GM12878 (cell line): Measurements from ENCODE around the gene FDXR. TPM values are rescaled to one million over a fixed set of nuclear protein-coding genes. Genes with fewer than 3 reads are reported as not detected.
"Not testable (repeated sequence)": the region's sequence is repeated elsewhere in the genome, so short reads cannot be mapped to it uniquely, and the experiment has no call there.

Experiments
- ATAC-seq: fragments of 200-7000 bp; cut with Tn5 transposase; 3 replicates; pipeline ENCODE4 v1.9.1; 2020; ENCODE audit warnings: mild to moderate bottlenecking, moderate library complexity
- BruUV-seq: library from RNA; stranded (reverse); fragments of 400-500 nt; replicated peaks from 2 replicates; lab custom pipeline; 2021; lab: Mats Ljungman, UMichigan
- CTCF ChIA-PET: fragments of 300-600 bp; sonication (Branson Sonifier 250); formaldehyde crosslinking; extraction: SDS; loops from one replicate; lab custom pipeline; 2021; ENCODE audit warnings: inconsistent platforms; lab: Yijun Ruan, JAX
- POLR2A ChIA-PET: fragments of 350-600 bp; formaldehyde crosslinking; extraction: SDS; loops from one replicate; lab custom pipeline; 2021; ENCODE audit warnings: inconsistent platforms; lab: Charles Lee
- RAD21 ChIA-PET: fragments of 300-600 bp; sonication (Branson Sonifier 250); formaldehyde crosslinking; loops from one replicate; lab custom pipeline; 2023; ENCODE audit warnings: antibody characterized with exemption; ENCODE audit not compliant: unreplicated experiment; lab: Charles Lee
- SMC1A ChIA-PET: fragments of 300-600 bp; sonication (Branson Sonifier 250); formaldehyde crosslinking; loops from one replicate; lab custom pipeline; 2023; ENCODE audit not compliant: unreplicated experiment, uncharacterized antibody; lab: Charles Lee
- DNase-seq: peaks from one replicate; pipeline ENCODE4 v3.0.0-alpha.2; 2011; ENCODE audit warnings: low read depth, low spot score
- FAIRE-seq: peaks from 3 replicates; lab custom pipeline; 2011; peaks lifted over from hg19 to GRCh38; lab: Jason Lieb, UNC
- H2AFZ ChIP-seq: 2 replicates; pipeline ENCODE4 v1.6.0; 2011; ENCODE audit warnings: low read depth, low read length, control low read depth; ENCODE audit not compliant: control insufficient read depth
- H3K27ac ChIP-seq: 2 replicates; pipeline ENCODE4 v1.5.1; 2011; ENCODE audit warnings: control low read depth; ENCODE audit not compliant: control insufficient read depth, insufficient read depth
- H3K27me3 ChIP-seq, 2 experiments: replicated peaks in 1 of 2; 2 replicates each; pipeline versions ENCODE4 v1.6.0 to v1.6.1; 2011; ENCODE audit warnings: low read length in 1 of 2; ENCODE audit not compliant: control insufficient read depth in 2 of 2, insufficient read depth in 2 of 2
- H3K36me3 ChIP-seq, 2 experiments: 2 replicates each; pipeline ENCODE4 v1.5.1; 2011; ENCODE audit warnings: low read length in 1 of 2; ENCODE audit not compliant: control insufficient read depth in 2 of 2, insufficient read depth in 2 of 2
- H3K4me1 ChIP-seq: 2 replicates; pipeline ENCODE4 v1.6.1; 2011; ENCODE audit warnings: mild to moderate bottlenecking, low read length, moderate library complexity, mixed read lengths; ENCODE audit not compliant: control insufficient read depth, insufficient read depth
- H3K4me2 ChIP-seq: 2 replicates; pipeline ENCODE4 v1.6.0; 2011; ENCODE audit warnings: control low read depth; ENCODE audit not compliant: control insufficient read depth, insufficient read depth
- H3K4me3 ChIP-seq: fragments of 200-600 bp; sonication (generic); 2 replicates; pipeline ENCODE4 v1.5.1; 2016
- H3K79me2 ChIP-seq: 2 replicates; pipeline ENCODE4 v1.6.0; 2011; ENCODE audit warnings: low read length; ENCODE audit not compliant: control insufficient read depth, insufficient read depth
- H3K9ac ChIP-seq: 2 replicates; pipeline ENCODE4 v1.8.0; 2011; ENCODE audit warnings: low read length, control low read depth, mixed read lengths; ENCODE audit not compliant: control insufficient read depth, insufficient read depth
- H3K9me3 ChIP-seq: replicated peaks from 3 replicates; pipeline ENCODE4 v1.5.1; 2011; ENCODE audit warnings: mild to moderate bottlenecking, low read length; ENCODE audit not compliant: control insufficient read depth, insufficient read depth
- H4K20me1 ChIP-seq: 2 replicates; pipeline ENCODE4 v1.6.0; 2011; ENCODE audit not compliant: control insufficient read depth, insufficient read depth
- ASH2L ChIP-seq: fragments of 300-600, 200-600 bp; sonication (generic); IDR thresholded peaks from 2 replicates; pipeline ENCODE4 v1.6.1; 2017; ENCODE audit warnings: low read depth, mild to moderate bottlenecking, borderline replicate concordance
- BACH1 ChIP-seq: fragments of 450-650 bp; IDR thresholded peaks from 2 replicates; pipeline ENCODE4 v1.6.1; 2017; ENCODE audit warnings: mild to moderate bottlenecking, borderline replicate concordance
- BMI1 ChIP-seq: fragments of 450-650 bp; IDR thresholded peaks from 2 replicates; pipeline ENCODE4 v1.6.1; 2016; ENCODE audit warnings: mild to moderate bottlenecking, moderate library complexity, borderline replicate concordance
- DPF2 ChIP-seq: fragments of 450-650 bp; IDR thresholded peaks from 2 replicates; pipeline ENCODE4 v1.6.1; 2017; ENCODE audit warnings: mild to moderate bottlenecking
- E4F1 ChIP-seq: fragments of 450-650 bp; IDR thresholded peaks from 2 replicates; pipeline ENCODE4 v1.6.1; 2018; ENCODE audit warnings: borderline replicate concordance, mild to moderate bottlenecking; ENCODE audit not compliant: partially characterized antibody
- JUND ChIP-seq: IDR thresholded peaks from 2 replicates; pipeline ENCODE4 v1.6.1; 2012; ENCODE audit warnings: low read depth, mild to moderate bottlenecking, low read length, improper control_type of control experiment, moderate library complexity
- MEF2A ChIP-seq: IDR thresholded peaks from 2 replicates; pipeline ENCODE4 v1.6.1; 2011; ENCODE audit warnings: low read depth, mild to moderate bottlenecking, low read length, moderate library complexity; ENCODE audit not compliant: insufficient read depth
- NFYB ChIP-seq: IDR thresholded peaks from 2 replicates; pipeline ENCODE4 v1.6.1; 2011; ENCODE audit warnings: low read depth, mild to moderate bottlenecking, low read length, improper control_type of control experiment, moderate library complexity; ENCODE audit not compliant: insufficient read depth
- SPI1 ChIP-seq: IDR thresholded peaks from 2 replicates; pipeline ENCODE4 v1.6.1; 2011; ENCODE audit warnings: low read depth, mild to moderate bottlenecking, low read length, moderate library complexity, borderline replicate concordance; ENCODE audit not compliant: insufficient read depth
- WGBS: methylation state at CpG from one replicate; pipeline ENCODE4 v1.1.6; 2016; ENCODE audit warnings: low lambda C conversion rate; ENCODE audit not compliant: insufficient replicate concordance, insufficient coverage; ENCODE audit errors: missing lambda C conversion rate; 5-methylcytosine and 5-hydroxymethylcytosine counted together
- in situ Hi-C: fragments of 300-500 bp; cut with MboI; formaldehyde crosslinking; loops from 9 replicates; pipeline ENCODE4 v1.14.3; 2018; ENCODE audit warnings: mixed read lengths
- intact Hi-C: fragments of 100-400 bp; cut with micrococcal nuclease; formaldehyde crosslinking; loops from one replicate; pipeline ENCODE4 v1.14.2; 2022; ENCODE audit not compliant: unreplicated experiment
- polyA plus RNA-seq, 11 experiments: library from polyadenylated mRNA; depleted of rRNA in 4 of 11; unstranded in 6 of 11; stranded (reverse) in 5 of 11; fragments of >200 nt; fragmentation: Nextera tagmentation in 4 of 11; fragmentation: Illumina TruSeq in 1 of 11; extraction: Ambion mirVana in 4 of 11; extraction: Trizol in 1 of 11; gene quantifications; 1 replicate in 1 of 11; 2 replicates in 10 of 11; pipeline versions ENCODE4 v1.2.1 to v1.2.3, GENCODE V29; 2011 to 2016; ENCODE audit warnings: inconsistent platforms in 2 of 11, missing spikeins in 2 of 11, low read depth in 1 of 11
- total RNA-seq, 4 experiments: library from RNA; depleted of rRNA in 3 of 4; stranded (reverse); fragments of >200 nt in 3 of 4; fragmentation: Illumina TruSeq in 1 of 4; extraction: Trizol in 1 of 4; gene quantifications; 2 replicates each; pipeline versions ENCODE4 v1.2.1 to v1.2.3, GENCODE V29; 2013 to 2021

FDXR gene
- total and polyA plus RNA-seq, 10 of the 15 experiments (the other 5 are each of a cell fraction or from before 2014, with no cell fraction given): 0.85 to 162 (median 48.2) TPM

GRCh38 chr17:74906214-74906793 lies 33.5 kb upstream of the FDXR start:
- RAD21 ChIA-PET: interaction anchor here (1.2 kb wide), 1 partner anchor 93 kb away, joined by 3 read pairs; no protein-coding TSS in a partner anchor
- H3K9ac ChIP-seq, H3K9me3 ChIP-seq, H3K27me3 ChIP-seq, SMC1A ChIA-PET, H3K79me2 ChIP-seq, H3K4me1 ChIP-seq, H2AFZ ChIP-seq, H4K20me1 ChIP-seq, H3K4me3 ChIP-seq: not testable (repeated sequence)
- peak; percentile 45; the same call in 1 of the 2 replicates for TF ChIP-seq NFYB
- TF ChIP-seq, all 136 proteins: peak for 1; not testable (repeated sequence) for 135
- in situ Hi-C loops, intact Hi-C loops, BruUV-seq, H3K36me3 ChIP-seq, FAIRE-seq, H3K27ac ChIP-seq, ATAC-seq, H3K4me2 ChIP-seq, DNase-seq: not testable (repeated sequence)
- 31% methylated on average over 6 of the region's 6 CpGs for WGBS
- ChIA-PET POLR2A (interaction anchor here (0.7 kb wide), 1 partner anchor 9 kb away, joined by 9 read pairs; no protein-coding TSS in a partner anchor), CTCF (interaction anchor here (1.2 kb wide), 1 partner anchor 55 kb away, joined by 5 read pairs; no protein-coding TSS in a partner anchor)

DNA sequence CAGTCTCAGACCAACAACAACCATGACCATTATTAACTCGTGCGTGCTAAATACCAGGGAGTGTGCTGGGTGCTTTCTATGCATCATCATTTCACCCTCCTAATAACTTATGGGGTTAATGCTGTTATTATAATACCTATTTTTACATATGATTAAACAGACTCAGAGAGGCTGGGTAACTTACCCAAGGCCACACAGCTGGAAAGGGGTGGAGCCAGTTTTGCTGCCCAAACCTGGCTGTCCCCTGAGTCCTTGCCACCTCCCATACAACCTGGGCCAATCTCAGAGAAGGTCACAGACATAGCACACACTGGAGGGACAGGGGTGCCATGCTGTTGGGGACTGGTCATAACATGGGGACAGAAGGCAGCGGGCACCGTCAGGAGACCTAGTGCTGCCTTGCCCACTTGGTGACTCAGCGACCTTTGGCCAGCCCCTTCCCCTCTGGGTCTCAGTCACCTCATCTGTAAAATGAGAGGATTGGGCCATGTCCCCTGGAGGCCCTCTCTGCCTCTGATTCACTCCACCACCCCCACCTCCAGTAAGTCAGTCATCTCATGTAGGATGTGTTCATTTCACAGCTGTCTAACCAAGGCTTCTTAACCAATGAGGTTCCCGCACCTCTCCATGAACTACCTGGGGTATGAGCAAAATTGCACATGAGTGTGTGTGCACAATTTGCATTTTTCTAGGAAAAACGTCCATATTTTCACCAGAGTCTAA lies 32.1 kb upstream of the FDXR start:
- no peak for DNase-seq

More for the DNA sequence above, 32.1 kb upstream of the FDXR start:
- Histone ChIP-seq H3K4me3 (no peak overlapping the region), H3K9ac (no peak overlapping the region), H3K4me1 (no peaks in the 10 kb centered on the region), H2AFZ (no peak overlapping the region), H3K9me3 (no peaks in the 10 kb centered on the region), H3K36me3 (no peaks in the 10 kb centered on the region), H4K20me1 (no peaks in the 10 kb centered on the region), H3K27me3 (no peaks in the 10 kb centered on the region; a peak in 2 of 4 replicates), H3K79me2 (no peaks in the 10 kb centered on the region), H3K4me2 (no peak overlapping the region), H3K27ac (no peak overlapping the region)
- ChIA-PET SMC1A (no interaction called here), CTCF (interaction anchor here (1.0 kb wide), 1 partner anchor 54 kb away, joined by 3 read pairs; no protein-coding TSS in a partner anchor), POLR2A (no interaction called here), RAD21 (interaction anchor here (1.2 kb wide), 1 partner anchor 94 kb away, joined by 3 read pairs; no protein-coding TSS in a partner anchor)
- intact Hi-C loops (no loop called here), in situ Hi-C loops (no loop called here)
- ATAC-seq (no peak), FAIRE-seq (no peak)
- WGBS: 40% methylated on average over 7 of the region's 7 CpGs
- no TSS peak for BruUV-seq
- TF ChIP-seq JUND (no peak), BMI1 (no peak), DPF2 (no peak), BACH1 (no peak), ASH2L (no peak), SPI1 (no peak), MEF2A (no peak), E4F1 (no peak)
